ENCODE results near the gene SETD1B.
A peak's percentile ranks its signal among the peaks of the same experiment; 100 is the strongest.
"Not testable (repeated sequence)": the region's sequence is repeated elsewhere in the genome, so short reads cannot be mapped to it uniquely, and the experiment has no call there.

The SETD1B gene

DNA sequence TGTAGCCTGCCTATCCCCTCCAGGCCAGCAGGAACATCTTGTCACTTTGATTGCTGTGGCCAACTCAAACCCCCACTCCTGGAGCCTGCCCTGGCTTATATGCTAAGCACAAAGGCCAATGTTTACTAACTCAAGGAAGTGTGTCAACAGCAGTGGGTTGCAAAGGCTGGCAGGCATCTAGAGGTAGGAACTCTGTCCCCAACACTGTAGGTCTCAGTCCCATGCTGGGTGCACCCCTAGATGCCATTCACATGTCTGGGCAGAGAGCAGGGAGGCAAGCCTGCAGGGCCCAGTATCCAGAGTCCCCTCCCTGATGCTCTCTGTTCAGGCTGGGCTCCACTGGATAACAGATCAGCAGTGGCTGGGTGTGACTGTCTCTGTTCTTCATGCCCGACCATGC, 56.4 kb downstream of the SETD1B start:
- no peak for ATAC-seq
- DNase-seq (ENCODE audit: low spot score in 2 of 2): no peak
- H3K4me3 Mint-ChIP-seq: no peak overlapping the region

DNA sequence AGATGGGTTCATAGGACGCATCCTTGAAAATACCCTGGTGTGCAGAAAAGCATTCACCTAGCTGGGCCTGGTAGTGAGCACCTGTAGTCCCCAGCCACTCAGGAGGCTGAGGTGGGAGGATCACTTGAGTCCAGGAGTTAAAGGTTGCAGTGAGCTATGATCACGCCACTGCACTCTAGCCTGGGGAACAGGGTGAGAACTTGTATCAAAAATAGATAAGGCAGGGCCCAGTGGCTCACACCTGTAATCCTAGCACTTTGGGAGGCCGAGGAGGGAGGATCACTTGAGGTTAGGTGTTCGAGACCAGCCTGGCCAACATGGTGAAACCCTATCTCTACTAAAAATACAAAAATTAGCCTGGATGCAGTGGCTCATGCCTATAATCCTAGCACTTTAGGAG, 56.9 kb downstream of the SETD1B start:
- not testable (repeated sequence) for H3K4me1 Mint-ChIP-seq; H3K9me3 Mint-ChIP-seq; H3K27ac Mint-ChIP-seq; ATAC-seq; DNase-seq (ENCODE audit: low spot score in 2 of 2); H3K36me3 Mint-ChIP-seq; H3K4me3 Mint-ChIP-seq

More for the DNA sequence above, 56.4 kb downstream of the SETD1B start:
- Mint-ChIP-seq H3K27ac (no peak overlapping the region), H3K36me3 (no peaks in the 10 kb centered on the region), H3K9me3 (no peaks in the 10 kb centered on the region), H3K4me1 (peaks cover 9% of the 10 kb centered on the region)

DNA sequence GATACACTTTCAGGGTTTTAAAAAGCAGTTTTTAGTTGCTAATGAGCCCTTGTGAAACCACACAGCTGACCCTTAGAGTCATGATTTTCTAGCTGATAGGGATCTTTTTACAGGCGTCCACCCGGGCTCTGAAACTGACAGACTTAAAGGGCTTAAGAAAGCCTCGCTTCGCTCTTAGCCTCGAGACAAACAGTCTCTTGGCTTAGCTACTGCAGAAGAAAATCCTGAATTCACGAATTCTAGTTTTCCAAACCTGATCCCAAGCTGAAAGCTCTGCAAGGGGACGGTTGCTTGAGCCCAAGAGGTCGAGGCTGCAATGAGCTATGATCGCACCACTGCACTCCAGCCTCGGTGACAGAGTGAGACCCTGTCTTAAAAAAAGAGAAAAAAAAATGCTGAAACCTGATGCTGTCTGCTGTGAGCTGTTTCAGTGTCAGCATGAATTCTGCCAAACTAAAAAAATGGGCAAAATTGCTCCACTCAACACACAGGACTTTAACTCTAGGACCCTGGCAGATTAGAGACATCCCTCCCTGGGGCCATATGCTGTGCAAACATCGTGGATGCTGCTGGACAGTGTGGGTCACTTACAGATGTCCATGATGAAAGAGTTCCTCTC, 57.9 kb downstream of the SETD1B start:
- no peak for DNase-seq (ENCODE audit: low spot score in 2 of 2)
- Mint-ChIP-seq H3K4me3 (no peak overlapping the region), H3K4me1 (peaks cover 2% of the 10 kb centered on the region), H3K27ac (no peak overlapping the region), H3K36me3 (no peaks in the 10 kb centered on the region), H3K9me3 (no peaks in the 10 kb centered on the region)
- no peak for ATAC-seq

DNA sequence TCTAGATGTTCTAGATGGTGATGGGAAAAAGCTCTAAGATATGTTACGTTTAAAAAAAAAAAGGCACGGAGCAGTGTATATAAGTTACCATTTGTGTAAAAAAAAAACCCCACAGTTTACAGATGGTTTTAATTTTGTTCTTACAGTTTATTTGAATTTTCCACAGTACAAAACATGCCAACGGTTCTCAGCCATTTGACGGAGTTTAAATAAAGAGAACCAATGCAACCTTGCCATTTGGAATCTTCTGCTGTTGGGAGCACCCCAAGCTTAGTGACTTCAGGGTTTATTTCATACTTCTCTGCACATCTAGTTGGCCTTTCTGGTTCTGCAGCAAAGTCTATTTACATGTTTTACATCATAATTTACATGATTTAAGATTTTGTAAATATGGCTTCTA, 62.5 kb downstream of the SETD1B start:
- no peak overlapping the region for H3K4me3 Mint-ChIP-seq
- ATAC-seq (no peak), DNase-seq (ENCODE audit: low spot score in 2 of 2) (no peak)
- H3K4me1 Mint-ChIP-seq: no peaks in the 10 kb centered on the region
- no peak overlapping the region for H3K27ac Mint-ChIP-seq
- no peaks in the 10 kb centered on the region for H3K36me3 Mint-ChIP-seq
- no peaks in the 10 kb centered on the region for H3K9me3 Mint-ChIP-seq

- H3K9me3 Mint-ChIP-seq: not testable (repeated sequence)
These were observed 65.4 kb downstream of the SETD1B start for GRCh38 chr12:121869229-121869628.

GRCh38 chr12:121871467-121871866, 67.7 kb downstream of the SETD1B start:
- H3K27ac Mint-ChIP-seq: no peak overlapping the region
- no peak overlapping the region for H3K4me3 Mint-ChIP-seq
- no peaks in the 10 kb centered on the region for H3K4me1 Mint-ChIP-seq
- DNase-seq (ENCODE audit: low spot score in 2 of 2): no peak
- H3K9me3 Mint-ChIP-seq: no peaks in the 10 kb centered on the region
- peak; percentile 13 for ATAC-seq
- no peaks in the 10 kb centered on the region for H3K36me3 Mint-ChIP-seq

More at GRCh38 chr12:121869229-121869628, 65.4 kb downstream of the SETD1B start:
- H3K4me1 Mint-ChIP-seq; H3K36me3 Mint-ChIP-seq; H3K27ac Mint-ChIP-seq; ATAC-seq; H3K4me3 Mint-ChIP-seq; DNase-seq (ENCODE audit: low spot score in 2 of 2): not testable (repeated sequence)

- DNase-seq (ENCODE audit: low spot score in 2 of 2) (no peak), ATAC-seq (peak; percentile 68)
- Mint-ChIP-seq H3K9me3 (no peaks in the 10 kb centered on the region), H3K36me3 (no peaks in the 10 kb centered on the region), H3K4me3 (no peak overlapping the region), H3K27ac (peak overlapping the region; percentile 26), H3K4me1 (no peaks in the 10 kb centered on the region)
These were observed 68.9 kb downstream of the SETD1B start for GRCh38 chr12:121872546-121873215.

DNA sequence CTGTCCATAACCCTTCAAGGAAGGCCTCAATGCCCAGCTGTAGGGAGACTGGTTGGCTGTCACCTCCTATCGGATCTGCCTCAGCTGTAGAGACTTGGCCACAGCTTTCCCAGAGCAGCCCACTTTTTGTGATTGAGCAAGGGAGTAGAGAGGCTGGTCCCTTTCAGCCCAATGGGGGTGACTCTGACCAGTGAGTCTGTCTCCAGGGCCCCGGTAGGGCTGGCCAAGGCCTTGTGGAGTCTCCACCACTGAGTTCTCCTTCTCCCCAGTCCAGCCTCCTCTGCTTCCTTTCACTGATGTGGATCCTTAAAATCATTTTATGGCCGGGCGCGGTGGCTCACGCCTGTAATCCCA, 69.4 kb downstream of the SETD1B start:
- H3K9me3 Mint-ChIP-seq: no peaks in the 10 kb centered on the region
- DNase-seq (ENCODE audit: low spot score in 2 of 2): no peak
- H3K4me3 Mint-ChIP-seq: no peak overlapping the region
- no peak overlapping the region for H3K27ac Mint-ChIP-seq
- ATAC-seq: no peak
- H3K36me3 Mint-ChIP-seq: no peaks in the 10 kb centered on the region
- no peaks in the 10 kb centered on the region for H3K4me1 Mint-ChIP-seq

- DNase-seq (ENCODE audit: low spot score in 2 of 2) (no peak), ATAC-seq (no peak)
- Mint-ChIP-seq H3K9me3 (no peaks in the 10 kb centered on the region), H3K4me3 (no peak overlapping the region), H3K36me3 (no peaks in the 10 kb centered on the region), H3K4me1 (no peaks in the 10 kb centered on the region), H3K27ac (no peak overlapping the region)
These were observed 70.3 kb downstream of the SETD1B start for GRCh38 chr12:121874071-121874470.

DNA sequence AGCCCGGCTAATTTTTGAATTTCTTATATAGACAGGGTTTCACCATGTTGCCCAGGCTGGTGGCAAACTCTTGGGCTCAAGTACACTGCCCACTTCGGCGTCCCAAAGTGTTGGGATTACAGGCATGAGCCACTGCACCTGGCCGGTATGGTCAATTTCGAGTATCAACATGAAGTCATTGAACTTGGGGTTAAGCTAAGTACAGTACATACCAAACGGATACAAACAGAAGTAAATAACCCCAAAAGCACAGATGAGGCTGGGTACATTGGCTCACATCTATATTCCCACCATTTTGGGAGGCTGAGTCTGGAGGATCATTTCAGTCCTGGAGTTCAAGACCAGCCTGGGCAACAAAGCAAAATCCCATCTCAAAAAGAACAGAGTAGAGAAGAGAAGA, 71.8 kb downstream of the SETD1B start:
- no peak for DNase-seq (ENCODE audit: low spot score in 2 of 2)
- H3K36me3 Mint-ChIP-seq: no peaks in the 10 kb centered on the region
- no peaks in the 10 kb centered on the region for H3K4me1 Mint-ChIP-seq
- no peak overlapping the region for H3K27ac Mint-ChIP-seq
- no peak overlapping the region for H3K4me3 Mint-ChIP-seq
- no peak for ATAC-seq
- no peaks in the 10 kb centered on the region for H3K9me3 Mint-ChIP-seq

DNA sequence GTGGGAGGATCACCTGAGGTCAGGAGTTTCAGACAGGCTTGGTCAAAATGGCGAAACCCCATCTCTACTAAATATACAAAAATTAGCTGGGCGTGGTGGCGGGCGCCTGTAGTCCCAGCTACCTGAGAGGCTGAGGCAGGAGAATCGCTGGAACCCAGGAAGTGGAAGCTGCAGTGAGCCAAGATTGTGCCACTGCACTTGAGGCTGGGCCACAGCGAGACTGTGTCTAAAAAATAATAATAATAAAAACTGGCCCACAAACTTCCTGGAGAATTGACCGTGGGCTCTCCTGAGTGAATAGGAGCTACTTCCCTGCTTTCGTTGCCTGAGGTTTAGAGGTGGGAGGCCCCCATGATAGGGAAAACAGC, 72.3 kb downstream of the SETD1B start:
- not testable (repeated sequence) for H3K4me3 Mint-ChIP-seq; H3K9me3 Mint-ChIP-seq; H3K4me1 Mint-ChIP-seq; H3K27ac Mint-ChIP-seq; ATAC-seq; H3K36me3 Mint-ChIP-seq; DNase-seq (ENCODE audit: low spot score in 2 of 2)

All from stimulated activated effector memory CD8-positive, alpha-beta T cell treated with anti-CD3 and anti-CD28 coated beads, Interleukin-12 subunit alpha, Interleukin-12 subunit beta, amount 100 ng/mL, for 72 hours (primary cell).